Measurements from ENCODE around the gene ATP11B.

ATP11B gene

DNA sequence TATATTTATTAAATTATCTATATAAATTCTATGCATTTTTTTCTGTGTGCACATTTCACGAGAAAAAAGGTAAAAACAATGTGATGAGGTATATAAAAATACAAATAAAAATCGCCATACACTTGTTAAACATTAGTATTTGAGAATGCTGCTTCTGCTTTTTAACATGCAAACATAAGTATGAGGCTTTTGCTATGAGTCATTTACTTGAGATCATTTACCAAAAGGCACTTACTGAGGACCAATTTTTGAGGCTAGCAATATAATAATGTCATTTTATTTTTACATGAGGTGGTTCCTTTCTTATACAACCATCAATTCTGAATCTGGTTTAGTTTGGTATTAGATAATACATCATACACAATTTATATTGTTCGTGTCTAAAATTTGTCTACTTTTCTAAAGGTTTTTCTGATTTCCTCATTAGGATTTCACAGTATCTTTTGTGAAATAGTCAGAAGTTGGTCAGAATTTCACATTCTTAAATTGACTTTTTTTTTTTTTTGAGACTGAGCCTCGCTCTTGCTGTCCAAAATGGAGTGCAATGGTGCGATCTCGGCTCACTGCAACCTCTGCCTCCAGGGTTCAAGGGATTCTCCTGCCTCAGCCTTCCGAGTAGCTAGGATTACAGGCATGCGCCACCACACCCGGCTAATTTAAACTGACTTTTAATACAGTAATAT, 161.4 kb downstream of the ATP11B start:
- TF ChIP-seq NFRKB (IDR thresholded peaks at IDR 0.05) (no peak), BHLHE40 (IDR thresholded peaks at IDR 0.05; ENCODE audit: borderline replicate concordance) (no peak), ARNT (IDR thresholded peaks at IDR 0.05) (no peak), L3MBTL2 (conservative IDR thresholded peaks at IDR 0.05) (no peak), ZNF384 (IDR thresholded peaks at IDR 0.05) (no peak), ELF4 (IDR thresholded peaks at IDR 0.05) (no peak), SUZ12 (IDR thresholded peaks at IDR 0.05) (no peak), LEF1 (IDR thresholded peaks at IDR 0.05; ENCODE audit: borderline replicate concordance) (no peak), TARDBP (IDR thresholded peaks at IDR 0.05) (no peak), SP1 (IDR thresholded peaks at IDR 0.05) (no peak), FOXA1 (IDR thresholded peaks at IDR 0.05) (no peak), CTBP1 (IDR thresholded peaks at IDR 0.05; ENCODE audit: borderline replicate concordance) (no peak), FOXK2 (IDR thresholded peaks at IDR 0.05) (no peak), HDGF (IDR thresholded peaks at IDR 0.05; ENCODE audit: borderline replicate concordance) (no peak), FOXM1 (IDR thresholded peaks at IDR 0.05; ENCODE audit: borderline replicate concordance) (no peak)
- TF ChIP-seq, protein P1, sequence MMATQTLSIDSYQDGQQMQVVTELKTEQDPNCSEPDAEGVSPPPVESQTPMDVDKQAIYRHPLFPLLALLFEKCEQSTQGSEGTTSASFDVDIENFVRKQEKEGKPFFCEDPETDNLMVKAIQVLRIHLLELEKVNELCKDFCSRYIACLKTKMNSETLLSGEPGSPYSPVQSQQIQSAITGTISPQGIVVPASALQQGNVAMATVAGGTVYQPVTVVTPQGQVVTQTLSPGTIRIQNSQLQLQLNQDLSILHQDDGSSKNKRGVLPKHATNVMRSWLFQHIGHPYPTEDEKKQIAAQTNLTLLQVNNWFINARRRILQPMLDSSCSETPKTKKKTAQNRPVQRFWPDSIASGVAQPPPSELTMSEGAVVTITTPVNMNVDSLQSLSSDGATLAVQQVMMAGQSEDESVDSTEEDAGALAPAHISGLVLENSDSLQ (IDR thresholded peaks at IDR 0.05) = no peak
- no peak for DNase-seq (ENCODE audit: extremely low spot score)
- CTCF ChIA-PET = no interaction called here
- POLR2A ChIA-PET = no interaction called here

DNA sequence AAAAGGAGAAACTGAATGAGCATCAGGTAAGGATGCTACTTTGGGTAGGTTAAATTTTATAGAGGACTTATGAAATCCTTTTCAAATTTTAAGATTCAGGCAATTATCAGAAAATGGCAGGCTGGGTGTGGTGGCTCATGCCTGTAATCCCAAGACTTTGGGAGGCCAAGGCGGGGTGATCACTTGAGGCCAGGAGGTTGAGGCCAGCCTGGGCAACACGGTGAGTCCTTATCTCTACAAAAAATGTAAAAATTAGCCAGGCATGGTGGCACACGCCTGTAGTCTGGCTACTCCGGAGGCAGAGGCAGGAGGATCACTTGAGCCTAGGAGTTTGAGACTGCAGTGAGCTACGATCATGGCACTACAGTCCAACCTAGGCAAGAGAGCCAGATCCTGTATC, 163.9 kb downstream of the ATP11B start:
- POLR2A ChIA-PET = no interaction called here
- TF ChIP-seq FOXA1 (IDR thresholded peaks at IDR 0.05) (no peak), FOXM1 (IDR thresholded peaks at IDR 0.05; ENCODE audit: borderline replicate concordance) (no peak), BHLHE40 (IDR thresholded peaks at IDR 0.05; ENCODE audit: borderline replicate concordance) (no peak), SP1 (IDR thresholded peaks at IDR 0.05) (no peak)
- DNase-seq (ENCODE audit: extremely low spot score) = no peak
- CTCF ChIA-PET = no interaction called here

DNA sequence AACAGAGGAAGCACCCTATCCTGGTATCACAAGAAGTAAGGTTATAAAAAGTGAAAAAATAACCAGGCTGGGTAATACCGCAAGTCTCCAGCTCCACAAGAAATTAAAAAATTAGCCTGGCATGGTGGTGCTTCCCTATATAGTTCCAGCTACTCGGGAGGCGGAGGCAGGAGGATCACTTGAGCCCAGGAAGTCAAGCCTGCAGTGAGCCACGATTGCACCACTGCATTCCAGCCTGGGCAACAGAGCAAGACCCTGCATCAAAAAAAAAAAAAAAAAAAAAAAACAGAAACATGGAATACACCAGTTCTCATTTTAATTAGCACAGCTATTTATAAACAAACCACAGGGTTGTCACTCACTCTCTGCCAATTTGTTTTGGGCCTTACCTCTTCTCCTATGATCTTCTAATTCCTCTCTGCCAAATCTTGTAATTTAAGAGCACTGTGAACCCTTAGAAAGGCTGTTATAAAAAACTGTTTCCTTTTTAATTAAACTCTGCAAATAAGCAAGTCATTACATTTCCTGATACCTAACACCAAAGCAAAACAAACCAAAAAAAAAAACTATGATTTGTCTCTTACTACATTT, 164.5 kb downstream of the ATP11B start:
- CTCF ChIA-PET = no interaction called here

DNA sequence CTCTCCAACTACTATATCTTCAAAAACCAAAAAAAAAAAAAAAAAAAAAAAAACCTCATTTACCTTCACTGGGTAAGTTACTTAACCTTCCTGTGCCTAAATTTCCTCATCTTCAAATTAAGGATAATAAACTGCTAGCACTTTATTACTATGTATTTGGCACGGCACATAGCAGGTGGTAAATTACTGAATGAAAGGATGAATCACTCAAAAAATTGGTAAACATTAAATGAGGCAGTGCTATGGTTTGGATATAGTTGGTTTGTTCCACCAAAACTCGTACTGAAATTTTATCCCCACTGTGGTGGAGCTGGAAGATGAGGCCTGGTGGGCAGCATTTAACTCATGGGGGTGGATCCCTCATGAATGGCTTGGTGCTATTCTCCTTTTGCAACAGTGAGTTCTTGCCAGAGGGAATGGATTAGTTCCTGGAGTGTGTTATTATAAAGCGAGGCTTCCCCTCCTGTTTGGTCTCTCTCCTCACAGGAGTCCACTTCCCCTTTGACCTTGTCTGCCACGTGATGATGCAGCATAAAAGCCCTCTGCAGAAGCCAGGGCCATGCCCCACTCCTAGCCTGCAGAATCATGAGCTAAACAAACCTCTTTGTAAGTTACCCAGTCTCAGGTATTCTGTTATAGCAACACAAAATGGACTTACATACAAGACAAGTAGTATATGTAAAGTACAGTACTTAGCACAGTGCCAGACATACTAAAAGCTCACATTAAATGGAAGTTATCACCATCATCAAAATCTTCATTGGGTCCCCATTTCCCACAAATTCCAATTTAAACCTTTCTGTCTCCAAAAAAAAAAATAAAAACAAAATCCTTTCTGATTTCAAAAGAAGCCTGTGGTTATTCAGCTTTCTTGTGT, 166.4 kb downstream of the ATP11B start:
- no peak for DNase-seq (ENCODE audit: extremely low spot score)
- TF ChIP-seq SP1 (IDR thresholded peaks at IDR 0.05) (no peak), ELF4 (IDR thresholded peaks at IDR 0.05) (no peak), BHLHE40 (IDR thresholded peaks at IDR 0.05; ENCODE audit: borderline replicate concordance) (no peak), CTBP1 (IDR thresholded peaks at IDR 0.05; ENCODE audit: borderline replicate concordance) (no peak), SUZ12 (IDR thresholded peaks at IDR 0.05) (no peak), FOXK2 (IDR thresholded peaks at IDR 0.05) (no peak), TARDBP (IDR thresholded peaks at IDR 0.05) (no peak), ARNT (IDR thresholded peaks at IDR 0.05) (no peak), HDGF (IDR thresholded peaks at IDR 0.05; ENCODE audit: borderline replicate concordance) (no peak), L3MBTL2 (conservative IDR thresholded peaks at IDR 0.05) (no peak), LEF1 (IDR thresholded peaks at IDR 0.05; ENCODE audit: borderline replicate concordance) (no peak), FOXA1 (IDR thresholded peaks at IDR 0.05) (no peak), NFRKB (IDR thresholded peaks at IDR 0.05) (no peak), FOXM1 (IDR thresholded peaks at IDR 0.05; ENCODE audit: borderline replicate concordance) (no peak), ZNF384 (IDR thresholded peaks at IDR 0.05) (no peak)
- TF ChIP-seq, protein P1 (IDR thresholded peaks at IDR 0.05) = no peak
- CTCF ChIA-PET = no interaction called here
- POLR2A ChIA-PET = no interaction called here

More for the DNA sequence above, 164.5 kb downstream of the ATP11B start:
- TF ChIP-seq CTBP1 (IDR thresholded peaks at IDR 0.05; ENCODE audit: borderline replicate concordance) (no peak), ZNF384 (IDR thresholded peaks at IDR 0.05) (0 out of 2 replicates have a peak, but pooled peaks have one; percentile 27)
- DNase-seq (ENCODE audit: extremely low spot score) = no peak
- POLR2A ChIA-PET = no interaction called here

DNA sequence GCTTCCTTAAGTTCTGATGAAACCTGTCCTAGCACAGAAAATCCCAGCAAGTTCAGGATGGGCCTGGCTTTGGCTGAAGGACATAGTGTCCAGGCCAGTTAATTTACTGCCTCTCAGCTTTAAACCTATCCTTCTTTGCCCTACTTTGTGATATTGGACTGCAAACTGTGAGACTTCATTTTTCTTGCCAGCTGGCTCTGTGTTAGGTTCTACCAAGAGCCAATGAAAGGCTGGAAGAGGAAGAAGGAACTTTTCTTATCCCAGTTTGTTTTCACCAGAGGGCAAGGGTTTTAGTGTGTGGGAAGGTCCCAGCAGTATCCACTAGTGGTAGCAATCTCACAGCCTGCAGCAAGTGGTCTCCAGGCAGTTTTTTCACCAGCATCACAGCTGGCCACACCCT, 168.9 kb downstream of the ATP11B start:
- TF ChIP-seq SUZ12 (IDR thresholded peaks at IDR 0.05) (no peak), TARDBP (IDR thresholded peaks at IDR 0.05) (no peak), FOXK2 (IDR thresholded peaks at IDR 0.05) (no peak), HDGF (IDR thresholded peaks at IDR 0.05; ENCODE audit: borderline replicate concordance) (no peak), FOXA1 (IDR thresholded peaks at IDR 0.05) (no peak), ELF4 (IDR thresholded peaks at IDR 0.05) (no peak), CTBP1 (IDR thresholded peaks at IDR 0.05; ENCODE audit: borderline replicate concordance) (no peak), L3MBTL2 (conservative IDR thresholded peaks at IDR 0.05) (no peak), NFRKB (IDR thresholded peaks at IDR 0.05) (no peak), FOXM1 (IDR thresholded peaks at IDR 0.05; ENCODE audit: borderline replicate concordance) (no peak), SP1 (IDR thresholded peaks at IDR 0.05) (no peak), BHLHE40 (IDR thresholded peaks at IDR 0.05; ENCODE audit: borderline replicate concordance) (no peak), ZNF384 (IDR thresholded peaks at IDR 0.05) (no peak), ARNT (IDR thresholded peaks at IDR 0.05) (no peak), LEF1 (IDR thresholded peaks at IDR 0.05; ENCODE audit: borderline replicate concordance) (no peak)
- TF ChIP-seq, protein P1 (IDR thresholded peaks at IDR 0.05) = no peak
- DNase-seq (ENCODE audit: extremely low spot score) = no peak
- ChIA-PET POLR2A (no interaction called here), CTCF (no interaction called here)

Data from HEK293T (cell line).